Placental epithelial cell (primary cell): ENCODE data around the gene SPACA1. TPM values are rescaled to one million over a fixed set of nuclear protein-coding genes. Genes with fewer than 3 reads are reported as not detected.

ENCODE experiments used
- total RNA-seq: library from RNA; depleted of rRNA; stranded (reverse); fragments of >200 nt; gene quantifications from 2 replicates; pipeline ENCODE4 v1.2.3, GENCODE V29; 2012

Gene SPACA1, protein sequence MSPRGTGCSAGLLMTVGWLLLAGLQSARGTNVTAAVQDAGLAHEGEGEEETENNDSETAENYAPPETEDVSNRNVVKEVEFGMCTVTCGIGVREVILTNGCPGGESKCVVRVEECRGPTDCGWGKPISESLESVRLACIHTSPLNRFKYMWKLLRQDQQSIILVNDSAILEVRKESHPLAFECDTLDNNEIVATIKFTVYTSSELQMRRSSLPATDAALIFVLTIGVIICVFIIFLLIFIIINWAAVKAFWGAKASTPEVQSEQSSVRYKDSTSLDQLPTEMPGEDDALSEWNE
- total RNA-seq, result not detected in 2 replicates

DNA sequence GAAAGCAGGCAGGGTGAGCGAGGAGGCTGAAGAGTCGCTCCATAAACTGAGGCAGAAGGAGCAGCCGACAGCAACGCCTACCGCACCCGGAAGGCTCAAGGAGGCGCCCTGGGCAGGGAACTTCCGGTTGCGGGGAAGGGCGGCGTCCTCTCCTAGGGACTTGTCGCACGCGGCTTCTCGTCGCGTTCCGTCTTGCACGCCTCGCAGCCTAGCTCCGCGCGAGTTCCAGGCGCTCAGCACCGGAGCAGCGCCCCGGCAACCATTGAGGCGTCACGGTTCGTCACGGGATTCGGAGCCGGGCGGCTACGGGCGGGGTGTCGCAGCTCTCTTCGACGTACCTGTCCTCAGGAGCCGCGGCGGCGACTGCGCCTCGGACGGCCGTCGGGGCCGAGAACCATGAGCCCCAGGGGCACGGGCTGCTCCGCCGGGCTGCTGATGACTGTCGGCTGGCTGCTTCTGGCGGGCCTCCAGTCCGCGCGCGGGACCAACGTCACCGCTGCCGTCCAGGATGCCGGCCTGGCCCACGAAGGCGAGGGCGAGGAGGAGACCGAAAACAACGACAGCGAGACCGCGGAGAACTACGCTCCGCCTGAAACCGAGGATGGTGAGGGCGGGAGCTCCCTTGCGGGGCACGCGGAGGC is at the start of gene SPACA1:
Gene SPACA1 (plus strand): TSS at position 332 of the 641 bp plus-strand sequence. CDS start 65 bp downstream, at position 397.

Other genes starting within 250 kb of the SPACA1 start
- gene CNR1, start 118.5 kb downstream of the SPACA1 start, total RNA-seq, result not detected in 2 replicates